Gastroesophageal sphincter (tissue), 4 donors: ENCODE data around the gene VAV2. TPM values are rescaled to one million over a fixed set of nuclear protein-coding genes. Genes with fewer than 3 reads are reported as not detected.
"Not testable (repeated sequence)": the region's sequence is repeated elsewhere in the genome, so short reads cannot be mapped to it uniquely, and the experiment has no call there.

ENCODE experiments used
- ATAC-seq: fragments of 150-250 bp; one replicate; pipeline ENCODE4 v1.9.1; 2016; ENCODE audit warnings: mild to moderate bottlenecking, moderate library complexity
- H3K27ac ChIP-seq, 4 donors: fragments of 200-600 bp; sonication (generic) in 3 of 4; 1 replicate in 3 of 4; 2 replicates in 1 of 4; pipeline ENCODE4 v1.5.1; 2016 to 2019
- H3K27me3 ChIP-seq: fragments of 200-600 bp; sonication (generic); one replicate; pipeline ENCODE4 v1.5.1; 2019
- H3K36me3 ChIP-seq, 2 donors: fragments of 200-600 bp; sonication (generic); one replicate each; pipeline ENCODE4 v1.5.1; 2019; ENCODE audit warnings: control low read depth in 1 of 2
- H3K4me1 ChIP-seq, 3 donors: fragments of 200-600 bp; sonication (generic); 1 replicate in 2 of 3; 2 replicates in 1 of 3; pipeline ENCODE4 v1.5.1; 2016 to 2019; ENCODE audit warnings: control low read depth in 2 of 3
- H3K4me3 ChIP-seq, 2 donors: fragments of 200-600 bp; sonication (generic); one replicate each; pipeline ENCODE4 v1.5.1; 2019; ENCODE audit warnings: mild to moderate bottlenecking in 1 of 2, moderate library complexity in 1 of 2
- H3K9me3 ChIP-seq, 3 donors: fragments of 200-600 bp; sonication (generic); one replicate each; pipeline ENCODE4 v1.5.1; 2017 to 2019; ENCODE audit warnings: control low read depth in 2 of 3
- EP300 ChIP-seq: sonication (generic); formaldehyde crosslinking; IDR thresholded peaks from one replicate; pipeline ENCODE4 v1.6.1; 2017; ENCODE audit warnings: antibody characterized with exemption, mild to moderate bottlenecking
- POLR2A ChIP-seq, 2 donors: fragments of 450-650 bp; IDR thresholded peaks; one replicate each; pipeline ENCODE4 v1.6.1; 2017; ENCODE audit warnings: antibody characterized with exemption in 2 of 2, mild to moderate bottlenecking in 2 of 2, moderate library complexity in 1 of 2
- POLR2AphosphoS5 ChIP-seq: sonication (generic); formaldehyde crosslinking; IDR thresholded peaks from one replicate; pipeline ENCODE4 v1.6.1; 2017; ENCODE audit warnings: antibody characterized with exemption
- WGBS, 2 donors: methylation state at CpG; one replicate each; pipeline ENCODE4 v1.1.5; 2018; ENCODE audit warnings: low coverage in 1 of 2; 5-methylcytosine and 5-hydroxymethylcytosine counted together
- total RNA-seq, 4 donors: library from RNA; depleted of rRNA; stranded (reverse); fragments of >200 nt; gene quantifications; one replicate each; pipeline ENCODE4 v1.1.0, GENCODE V29; 2016
- TF ChIP-seq, protein P1 (sequence below), 4 experiments: fragments of 200-600 bp in 2 of 4; fragments of 450-650 bp in 2 of 4; sonication (generic) in 1 of 4; IDR thresholded peaks; one replicate each; pipeline ENCODE4 v1.5.1; 2017 to 2019; ENCODE audit warnings: antibody characterized with exemption in 4 of 4, mild to moderate bottlenecking in 2 of 4, moderate library complexity in 2 of 4

VAV2 gene
- total RNA-seq, 4 donors from 2014 or later, result 7.7 to 16.8 (median 8.9) TPM

DNA sequence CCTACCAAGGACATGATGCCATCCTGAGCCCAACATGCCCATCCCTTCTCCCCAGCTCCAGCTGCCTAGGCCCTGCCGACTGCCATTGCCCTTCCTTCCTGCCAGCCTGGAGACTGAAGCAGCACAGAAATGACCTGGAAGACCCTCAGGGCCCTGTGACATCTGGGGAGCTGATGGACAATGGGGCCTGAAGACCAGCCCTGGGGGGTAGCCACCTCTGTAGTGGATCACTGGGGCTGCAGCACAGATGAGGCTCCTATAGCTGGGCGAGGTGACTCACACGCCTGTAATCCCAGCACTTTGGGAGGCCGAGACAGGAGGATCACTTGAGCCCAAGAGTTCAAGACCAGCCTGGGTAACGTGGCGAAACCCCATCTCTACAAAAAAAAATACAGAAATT, 86.6 kb downstream of the VAV2 start:
- no peak overlapping the region for H3K4me3 ChIP-seq
- H3K27ac ChIP-seq, result no peak overlapping the region
- no peaks in the 10 kb centered on the region for H3K27me3 ChIP-seq
- no peak for ATAC-seq
- TF ChIP-seq POLR2AphosphoS5 (no peak), EP300 (no peak), POLR2A (IDR thresholded peaks at IDR 0.05) (no peak)
- TF ChIP-seq, protein P1, sequence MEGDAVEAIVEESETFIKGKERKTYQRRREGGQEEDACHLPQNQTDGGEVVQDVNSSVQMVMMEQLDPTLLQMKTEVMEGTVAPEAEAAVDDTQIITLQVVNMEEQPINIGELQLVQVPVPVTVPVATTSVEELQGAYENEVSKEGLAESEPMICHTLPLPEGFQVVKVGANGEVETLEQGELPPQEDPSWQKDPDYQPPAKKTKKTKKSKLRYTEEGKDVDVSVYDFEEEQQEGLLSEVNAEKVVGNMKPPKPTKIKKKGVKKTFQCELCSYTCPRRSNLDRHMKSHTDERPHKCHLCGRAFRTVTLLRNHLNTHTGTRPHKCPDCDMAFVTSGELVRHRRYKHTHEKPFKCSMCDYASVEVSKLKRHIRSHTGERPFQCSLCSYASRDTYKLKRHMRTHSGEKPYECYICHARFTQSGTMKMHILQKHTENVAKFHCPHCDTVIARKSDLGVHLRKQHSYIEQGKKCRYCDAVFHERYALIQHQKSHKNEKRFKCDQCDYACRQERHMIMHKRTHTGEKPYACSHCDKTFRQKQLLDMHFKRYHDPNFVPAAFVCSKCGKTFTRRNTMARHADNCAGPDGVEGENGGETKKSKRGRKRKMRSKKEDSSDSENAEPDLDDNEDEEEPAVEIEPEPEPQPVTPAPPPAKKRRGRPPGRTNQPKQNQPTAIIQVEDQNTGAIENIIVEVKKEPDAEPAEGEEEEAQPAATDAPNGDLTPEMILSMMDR (IDR thresholded peaks at IDR 0.05), result no peak
- WGBS, 2 donors, result 89 to 100% methylated on average over 1 to 3 of the region's 6 CpGs
- no peaks in the 10 kb centered on the region for H3K36me3 ChIP-seq
- peaks cover 0 to 12% (median 0%) of the 10 kb centered on the region in 3 donors for H3K4me1 ChIP-seq
- no peaks in the 10 kb centered on the region for H3K9me3 ChIP-seq

- TF ChIP-seq, protein P1 (IDR thresholded peaks at IDR 0.05), result no peak
- TF ChIP-seq POLR2A (IDR thresholded peaks at IDR 0.05) (no peak), POLR2AphosphoS5 (no peak), EP300 (no peak)
- WGBS, 2 donors, result 82 to 83% methylated on average over 2 of the region's 29 CpGs
- H3K36me3 ChIP-seq, result no peaks in the 10 kb centered on the region
- peaks cover 0 to 12% (median 0%) of the 10 kb centered on the region in 3 donors for H3K4me1 ChIP-seq
- no peak overlapping the region for H3K4me3 ChIP-seq
- no peak for ATAC-seq
- no peak overlapping the region for H3K27ac ChIP-seq
- no peaks in the 10 kb centered on the region for H3K9me3 ChIP-seq
- H3K27me3 ChIP-seq, result no peaks in the 10 kb centered on the region
Measured at GRCh38 chr9:133904346-133905090, 87.6 kb downstream of the VAV2 start.

DNA sequence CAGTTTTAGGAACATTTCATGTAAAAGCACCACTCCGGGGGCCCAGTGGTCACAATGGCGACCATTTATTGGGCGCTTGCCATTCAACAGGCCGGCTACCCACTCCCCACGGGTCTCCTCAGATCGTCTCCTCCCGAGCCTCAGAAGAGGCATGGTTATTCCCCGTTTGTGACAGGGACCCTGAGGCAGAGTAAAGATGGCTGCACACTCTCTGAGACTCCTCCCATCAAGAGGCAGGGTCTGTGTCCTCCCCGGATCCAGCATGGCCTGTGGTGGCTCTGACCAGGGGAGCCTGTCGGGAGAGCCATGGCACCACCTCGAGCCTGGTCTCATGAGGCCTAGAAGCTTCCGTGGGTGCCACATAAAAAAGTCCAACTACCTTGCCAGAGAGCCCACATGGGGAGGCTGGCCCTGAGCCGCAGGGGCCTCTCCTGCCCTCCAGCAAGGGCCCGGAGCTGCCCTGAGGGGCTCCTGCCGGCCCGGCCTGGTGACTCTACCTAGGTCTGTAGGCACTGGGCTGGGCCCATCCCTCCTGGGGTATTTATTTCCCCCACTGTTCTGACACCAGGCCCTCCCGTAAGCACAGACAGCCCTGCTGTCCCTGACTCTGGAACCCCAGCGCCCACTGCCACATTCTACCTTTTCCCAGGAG, 90.8 kb downstream of the VAV2 start:
- no peak overlapping the region for H3K27ac ChIP-seq
- no peaks in the 10 kb centered on the region for H3K36me3 ChIP-seq
- no peak overlapping the region for H3K4me3 ChIP-seq
- no peaks in the 10 kb centered on the region for H3K4me1 ChIP-seq
- no peaks in the 10 kb centered on the region for H3K27me3 ChIP-seq
- 88 to 90% methylated on average over 4 to 7 of the region's 18 CpGs for WGBS, 2 donors
- ATAC-seq, result no peak
- no peaks in the 10 kb centered on the region for H3K9me3 ChIP-seq
- TF ChIP-seq EP300, result no peak
- no peak for TF ChIP-seq POLR2AphosphoS5
- TF ChIP-seq, protein P1 (IDR thresholded peaks at IDR 0.05), result no peak
- TF ChIP-seq POLR2A (IDR thresholded peaks at IDR 0.05), result no peak

DNA sequence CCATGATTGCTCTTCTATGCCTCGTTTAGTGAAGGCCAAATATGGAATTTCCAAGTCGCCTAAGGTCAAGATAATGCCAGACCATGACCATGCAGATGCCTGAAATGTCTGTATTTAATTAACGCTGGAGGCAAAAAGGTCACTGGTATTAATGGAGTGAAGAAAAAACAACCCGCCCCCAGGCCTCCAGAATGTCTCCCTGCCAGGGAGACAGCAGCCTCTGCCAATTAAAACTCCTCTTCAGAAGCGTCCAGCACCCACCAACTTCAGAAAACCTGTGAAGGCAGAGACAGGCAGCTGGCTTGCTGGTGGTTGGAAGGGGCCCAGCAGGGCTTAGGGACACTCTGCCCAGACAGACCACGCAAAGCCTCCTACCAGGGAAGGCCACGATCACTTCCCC, 94.4 kb downstream of the VAV2 start:
- no peaks in the 10 kb centered on the region for H3K4me1 ChIP-seq
- no peaks in the 10 kb centered on the region for H3K36me3 ChIP-seq
- no peak for ATAC-seq
- H3K27me3 ChIP-seq, result no peaks in the 10 kb centered on the region
- 80 to 90% methylated on average over 2 to 6 of the region's 7 CpGs for WGBS, 2 donors
- H3K27ac ChIP-seq, result no peak overlapping the region
- no peak overlapping the region for H3K4me3 ChIP-seq
- no peaks in the 10 kb centered on the region for H3K9me3 ChIP-seq
- TF ChIP-seq POLR2AphosphoS5 (no peak), EP300 (no peak), POLR2A (IDR thresholded peaks at IDR 0.05) (no peak)
- TF ChIP-seq, protein P1 (IDR thresholded peaks at IDR 0.05), result no peak

- whole genome bisulfite sequencing, 2 donors, result 92 to 100% methylated on average over 2 to 3 of the region's 13 CpGs
- H3K27me3 ChIP-seq, H3K27ac ChIP-seq, H3K36me3 ChIP-seq, ATAC-seq, H3K9me3 ChIP-seq, H3K4me1 ChIP-seq, H3K4me3 ChIP-seq: not testable (repeated sequence)
Measured at GRCh38 chr9:133896007-133896406, 96.1 kb downstream of the VAV2 start.
